H1 (cell line): ENCODE measurements around the gene ARHGAP28. TPM values are rescaled to one million over a fixed set of nuclear protein-coding genes. Genes with fewer than 3 reads are reported as not detected.

Experiments
- CTCF ChIA-PET: fragments of 300-600 bp; sonication (Branson Sonifier 250); formaldehyde crosslinking; loops from one replicate; lab custom pipeline; 2021; ENCODE audit not compliant: partially characterized antibody; lab: Charles Lee
- POLR2A ChIA-PET: fragments of 300-600 bp; sonication (Branson Sonifier 250); formaldehyde crosslinking; loops from one replicate; lab custom pipeline; 2021; ENCODE audit warnings: inconsistent platforms; ENCODE audit not compliant: partially characterized antibody; lab: Charles Lee
- DNase-seq, 2 experiments: peaks; one replicate each; pipeline versions ENCODE4 v3.0.0 to v3.0.0-alpha.2; 2010 to 2022; ENCODE audit warnings: low spot score in 2 of 2, low read depth in 1 of 2, mixed read lengths in 1 of 2
- FAIRE-seq: peaks from 2 replicates; lab custom pipeline; 2011; peaks lifted over from hg19 to GRCh38; lab: Jason Lieb, UNC
- H2AFZ ChIP-seq: 2 replicates; pipeline ENCODE4 v1.8.1; 2012; ENCODE audit warnings: low read length, inconsistent platforms
- H2AK5ac ChIP-seq: 2 replicates; pipeline ENCODE4 v1.6.1; 2013; ENCODE audit warnings: low read depth, low read length
- H2BK120ac ChIP-seq: replicated peaks from 2 replicates; pipeline ENCODE3; 2013; ENCODE audit warnings: low read depth, low read length, inconsistent platforms
- H2BK12ac ChIP-seq: 2 replicates; pipeline ENCODE4 v1.6.1; 2013; ENCODE audit warnings: low read depth, low read length
- H2BK15ac ChIP-seq: 2 replicates; pipeline ENCODE4 v1.6.1; 2013; ENCODE audit warnings: low read length
- H2BK20ac ChIP-seq: 2 replicates; pipeline ENCODE4 v1.6.1; 2013; ENCODE audit warnings: low read length
- H2BK5ac ChIP-seq: 2 replicates; pipeline ENCODE4 v1.6.1; 2013; ENCODE audit warnings: low read depth, low read length
- H3K14ac ChIP-seq: 2 replicates; pipeline ENCODE4 v1.6.1; 2013; ENCODE audit warnings: inconsistent platforms; ENCODE audit not compliant: insufficient read length
- H3K18ac ChIP-seq: 2 replicates; pipeline ENCODE4 v1.6.1; 2013; ENCODE audit warnings: low read length; ENCODE audit errors: extremely low read depth
- H3K23ac ChIP-seq: 2 replicates; pipeline ENCODE4 v1.6.1; 2013; ENCODE audit warnings: inconsistent platforms; ENCODE audit not compliant: insufficient read length
- H3K23me2 ChIP-seq: 2 replicates; pipeline ENCODE4 v1.6.1; 2013; ENCODE audit warnings: low read depth, low read length
- H3K27ac ChIP-seq: 2 replicates; pipeline ENCODE4 v1.6.1; 2011; ENCODE audit warnings: low read depth, low read length, inconsistent platforms
- H3K27me3 ChIP-seq, 4 experiments: replicated peaks in 1 of 4; 1 replicate in 1 of 4; 2 replicates in 3 of 4; pipeline versions ENCODE4 v1.6.1 to v1.8.1; 2011 to 2013; ENCODE audit warnings: low read length in 3 of 4, mild to moderate bottlenecking in 3 of 4, inconsistent platforms in 2 of 4, mixed read lengths in 2 of 4, moderate library complexity in 1 of 4; ENCODE audit not compliant: control insufficient read depth in 3 of 4, insufficient read depth in 3 of 4; ENCODE audit errors: extremely low read depth in 1 of 4
- H3K36me3 ChIP-seq, 4 experiments: 2 replicates each; pipeline versions ENCODE4 v1.6.1 to v1.8.1; 2011 to 2013; ENCODE audit warnings: mild to moderate bottlenecking in 4 of 4, low read length in 3 of 4, moderate library complexity in 2 of 4, control low read depth in 1 of 4, inconsistent platforms in 1 of 4; ENCODE audit not compliant: insufficient read depth in 4 of 4, control insufficient read depth in 2 of 4
- H3K4ac ChIP-seq: replicated peaks from 2 replicates; pipeline ENCODE3; 2013; ENCODE audit warnings: low read length, low read depth, mixed read lengths, inconsistent platforms; ENCODE audit not compliant: insufficient read length
- H3K4me1 ChIP-seq, 4 experiments: replicated peaks in 1 of 4; 1 replicate in 1 of 4; 2 replicates in 3 of 4; pipeline versions ENCODE4 v1.6.1 to v1.8.1; 2011 to 2013; ENCODE audit warnings: low read length in 3 of 4, inconsistent platforms in 2 of 4, mixed read lengths in 1 of 4; ENCODE audit not compliant: insufficient read depth in 4 of 4, control insufficient read depth in 3 of 4
- H3K4me2 ChIP-seq, 2 experiments: 2 replicates each; pipeline versions ENCODE4 v1.6.1 to v1.8.1; 2011 to 2013; ENCODE audit warnings: low read depth in 2 of 2, low read length in 2 of 2, control low read depth in 1 of 2, inconsistent platforms in 1 of 2, mild to moderate bottlenecking in 1 of 2; ENCODE audit not compliant: insufficient read depth in 1 of 2
- H3K4me3 ChIP-seq, 4 experiments: fragments of 200-600, 300-600 bp in 1 of 4; sonication (generic), shearing (Covaris generic), sonication (Bioruptor Twin) in 1 of 4; 2 replicates each; pipeline versions ENCODE4 v1.5.1 to v1.8.1; 2011 to 2016; ENCODE audit warnings: low read length in 4 of 4, low read depth in 3 of 4, control low read depth in 2 of 4, inconsistent platforms in 2 of 4, mild to moderate bottlenecking in 2 of 4, mixed read lengths in 1 of 4, moderate library complexity in 1 of 4; ENCODE audit not compliant: insufficient read depth in 2 of 4; ENCODE audit errors: extremely low read depth in 1 of 4
- H3K56ac ChIP-seq: replicated peaks from 2 replicates; pipeline ENCODE3; 2013; ENCODE audit warnings: low read depth, mild to moderate bottlenecking, mixed read lengths, low read length, inconsistent platforms; ENCODE audit not compliant: insufficient read length
- H3K79me1 ChIP-seq: 2 replicates; pipeline ENCODE4 v1.6.1; 2013; ENCODE audit warnings: low read depth, low read length, control low read depth
- H3K79me2 ChIP-seq, 2 experiments: 2 replicates each; pipeline versions ENCODE4 v1.6.1 to v1.8.1; 2012 to 2013; ENCODE audit warnings: low read length in 2 of 2, mild to moderate bottlenecking in 2 of 2, inconsistent platforms in 1 of 2; ENCODE audit not compliant: insufficient read depth in 2 of 2, control insufficient read depth in 1 of 2
- H3K9ac ChIP-seq, 4 experiments: replicated peaks in 1 of 4; 1 replicate in 1 of 4; 2 replicates in 3 of 4; pipeline versions ENCODE4 v1.6.1 to v1.8.1; 2011 to 2013; ENCODE audit warnings: low read depth in 3 of 4, low read length in 3 of 4, control low read depth in 2 of 4, mild to moderate bottlenecking in 2 of 4, moderate library complexity in 2 of 4, inconsistent platforms in 1 of 4; ENCODE audit errors: extremely low read depth in 1 of 4
- H3K9me3 ChIP-seq, 2 experiments: 2 replicates each; pipeline versions ENCODE4 v1.6.1 to v1.8.1; 2012 to 2013; ENCODE audit warnings: mild to moderate bottlenecking in 2 of 2, moderate library complexity in 2 of 2, control low read depth in 1 of 2, inconsistent platforms in 1 of 2, low read depth in 1 of 2, low read length in 1 of 2, mixed read lengths in 1 of 2; ENCODE audit not compliant: insufficient read depth in 2 of 2
- H4K20me1 ChIP-seq, 2 experiments: replicated peaks in 1 of 2; 2 replicates each; pipeline versions ENCODE3 to v1.8.1; 2011 to 2013; ENCODE audit warnings: inconsistent platforms in 2 of 2, low read length in 2 of 2, mild to moderate bottlenecking in 1 of 2; ENCODE audit not compliant: insufficient read depth in 2 of 2, control insufficient read depth in 1 of 2
- H4K5ac ChIP-seq: 2 replicates; pipeline ENCODE4 v1.6.1; 2013; ENCODE audit warnings: low read length, low read depth, mixed read lengths, inconsistent platforms; ENCODE audit not compliant: insufficient read length
- H4K8ac ChIP-seq: 2 replicates; pipeline ENCODE4 v1.8.0; 2013; ENCODE audit warnings: mild to moderate bottlenecking, moderate library complexity, low read length, inconsistent platforms; ENCODE audit not compliant: insufficient read depth; ENCODE audit errors: extremely low read depth
- H4K91ac ChIP-seq: replicated peaks from 2 replicates; pipeline ENCODE3; 2013; ENCODE audit warnings: low read length, mixed read lengths, inconsistent platforms; ENCODE audit not compliant: insufficient read length
- RAD21 ChIP-seq, 2 experiments: IDR thresholded peaks in 1 of 2; conservative IDR thresholded peaks in 1 of 2; 2 replicates each; pipeline ENCODE4 v1.6.1; 2011; ENCODE audit warnings: low read depth in 2 of 2, low read length in 2 of 2, improper control_type of control experiment in 1 of 2, inconsistent platforms in 1 of 2, mild to moderate bottlenecking in 1 of 2, moderate library complexity in 1 of 2
- WGBS, 2 experiments: shearing (Covaris generic) in 1 of 2; methylation state at CpG; one replicate each; pipeline versions ENCODE4 v1.1.6 to v1.1.7; 2013 to 2015; ENCODE audit warnings: low lambda C conversion rate in 2 of 2, mixed read lengths in 2 of 2, inconsistent platforms in 1 of 2, low coverage in 1 of 2, missing lambda C conversion rate in 1 of 2; ENCODE audit not compliant: insufficient replicate concordance in 2 of 2, insufficient coverage in 1 of 2, insufficient read length in 1 of 2; ENCODE audit errors: extremely low coverage in 1 of 2, missing lambda C conversion rate in 1 of 2; 5-methylcytosine and 5-hydroxymethylcytosine counted together
- polyA plus RNA-seq, 7 experiments: library from polyadenylated mRNA; depleted of rRNA in 3 of 7; stranded (reverse) in 5 of 7; unstranded in 2 of 7; fragments of >200 nt in 5 of 7; fragments of 200-250 nt in 2 of 7; gene quantifications; 1 replicate in 5 of 7; 2 replicates in 1 of 7; 4 replicates in 1 of 7; pipeline versions ENCODE4 v1.2.1 to v1.2.3, GENCODE V29; 2011 to 2013; ENCODE audit warnings: missing spikeins in 2 of 7, mixed read lengths in 2 of 7
- total RNA-seq: library from RNA; stranded (reverse); fragmentation: NEBNext Ultra II Directional; extraction: Animal tissue kit (Norgen Biotek cat#: 25700); gene quantifications from 2 replicates; pipeline ENCODE4 v1.2.1, GENCODE V29; 2021
- TF ChIP-seq, protein P1 (sequence below): IDR thresholded peaks from 2 replicates; pipeline ENCODE4 v1.6.1; 2012; ENCODE audit warnings: inconsistent platforms

Gene ARHGAP28
- total and polyA plus RNA-seq, 2 of the 8 experiments (the other 6 are each of a cell fraction or from before 2014, with no cell fraction given): 2.9 to 14.4 TPM

DNA sequence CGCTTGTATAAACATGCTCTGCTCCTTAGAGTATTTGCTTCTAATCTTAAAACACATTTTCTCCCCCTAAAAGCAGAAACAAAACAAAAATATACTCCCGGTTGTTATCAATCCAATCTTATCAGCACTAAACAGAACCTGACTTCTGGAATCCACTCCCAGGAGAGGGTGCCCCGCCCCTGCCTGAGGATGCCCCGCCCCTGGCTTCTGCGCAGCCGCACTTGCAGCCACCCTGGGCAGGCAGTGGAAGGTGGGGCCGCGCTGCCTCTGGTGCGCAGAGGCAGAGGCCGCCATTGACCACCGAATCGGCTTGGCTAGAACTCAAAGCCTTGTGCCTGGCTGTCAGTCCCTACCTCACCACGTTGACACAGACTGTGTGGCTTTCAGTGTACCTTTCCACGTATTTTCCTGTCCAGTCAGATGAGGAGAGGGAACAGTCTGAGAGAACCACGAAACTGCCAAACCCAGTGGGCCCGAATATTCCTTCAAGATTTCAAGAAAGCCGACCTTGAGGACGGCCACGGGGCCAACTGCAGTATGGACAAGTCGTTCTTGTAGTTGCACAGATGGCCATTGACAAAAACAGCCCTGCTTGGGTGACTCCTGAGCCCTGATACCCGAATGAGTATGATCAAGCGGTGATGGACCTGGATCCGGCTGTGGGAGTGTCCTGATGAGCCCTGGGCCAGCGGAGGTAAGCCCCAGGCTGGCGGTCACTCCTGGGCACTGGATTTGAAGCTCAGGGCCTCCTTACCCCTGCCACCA lies 46.2 kb upstream of the ARHGAP28 start:
- no peak overlapping the region for H2BK120ac ChIP-seq
- H4K20me1 ChIP-seq: no peaks in the 10 kb centered on the region
- H2BK12ac ChIP-seq: no peak overlapping the region
- H3K23me2 ChIP-seq: no peaks in the 10 kb centered on the region; the same call in 1 of the 2 replicates
- no peak overlapping the region for H2BK5ac ChIP-seq
- H3K4me1 ChIP-seq: no peaks in the 10 kb centered on the region
- H2AK5ac ChIP-seq: no peak overlapping the region
- no peaks in the 10 kb centered on the region for H3K36me3 ChIP-seq
- H2BK15ac ChIP-seq: no peak overlapping the region
- ChIA-PET POLR2A (no interaction called here), CTCF (no interaction called here)
- H3K4me2 ChIP-seq: no peak overlapping the region
- H3K79me2 ChIP-seq: no peaks in the 10 kb centered on the region
- no peak overlapping the region for H3K14ac ChIP-seq
- H3K27ac ChIP-seq: no peak overlapping the region
- H3K4me3 ChIP-seq: no peak overlapping the region
- H3K56ac ChIP-seq: no peak overlapping the region
- DNase-seq (peak in 1 of 2 experiments; percentile 62), FAIRE-seq (no peak)
- H3K18ac ChIP-seq: no peak overlapping the region
- no peak overlapping the region for H4K8ac ChIP-seq
- H4K5ac ChIP-seq: no peak overlapping the region
- no peaks in the 10 kb centered on the region for H3K27me3 ChIP-seq
- H3K9ac ChIP-seq: no peak overlapping the region
- H3K9me3 ChIP-seq: no peaks in the 10 kb centered on the region
- H3K79me1 ChIP-seq: no peaks in the 10 kb centered on the region
- no peak overlapping the region for H4K91ac ChIP-seq
- no peak overlapping the region for H3K4ac ChIP-seq
- 92% methylated on average over 23 of the region's 25 CpGs; no CpG with 5 or more reads in 1 of the 2 experiments for WGBS, 2 experiments
- no peak overlapping the region for H2AFZ ChIP-seq
- no peak overlapping the region for H2BK20ac ChIP-seq
- peak in 1 of 2 experiments; percentile 51; a peak in 2 of 4 replicates for TF ChIP-seq RAD21 (IDR thresholded peaks at IDR 0.05 in 1 of 2, conservative IDR thresholded peaks at IDR 0.05 in 1 of 2; ENCODE audit: low read depth in 2 of 2, low read length in 2 of 2)
- TF ChIP-seq, protein P1, sequence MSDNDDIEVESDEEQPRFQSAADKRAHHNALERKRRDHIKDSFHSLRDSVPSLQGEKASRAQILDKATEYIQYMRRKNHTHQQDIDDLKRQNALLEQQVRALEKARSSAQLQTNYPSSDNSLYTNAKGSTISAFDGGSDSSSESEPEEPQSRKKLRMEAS: no peak
- TF ChIP-seq, all 59 proteins: peak for 1
- H3K23ac ChIP-seq: no peak overlapping the region
